ENCODE measurements around the gene BEND7.

DNA sequence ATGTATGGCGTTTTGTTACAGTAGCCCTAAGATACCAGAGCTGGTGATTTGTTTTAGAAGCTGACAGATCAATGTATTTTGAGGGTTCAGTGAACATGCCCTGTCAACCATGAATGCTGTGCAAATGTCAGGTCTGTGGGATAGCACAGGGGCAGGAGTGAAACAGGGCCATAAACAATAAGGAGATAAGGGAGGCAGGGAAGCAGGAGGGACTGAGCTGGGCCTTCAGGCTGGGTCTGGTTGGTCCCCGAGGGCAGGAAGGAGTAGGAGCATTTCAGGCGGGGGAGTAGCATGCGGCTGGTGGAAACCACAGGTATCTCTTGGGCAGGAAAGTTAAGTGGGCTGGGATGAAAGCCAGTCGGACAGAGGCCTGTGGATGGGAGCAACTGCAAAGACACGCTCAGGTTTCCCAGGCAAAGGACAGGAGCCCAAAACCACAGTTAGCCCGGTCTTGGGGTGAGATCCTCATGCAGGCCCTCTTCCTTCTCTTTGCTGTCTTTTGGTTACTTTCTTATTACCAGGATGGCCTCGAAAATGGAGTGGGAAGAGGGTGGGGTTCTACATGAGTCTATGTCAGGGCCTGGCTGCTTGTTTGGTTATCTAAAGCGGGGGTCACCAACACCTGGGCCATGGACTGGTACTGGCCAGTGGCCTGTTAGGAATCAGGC lies 111.2 kb downstream of the BEND7 start:
- TF ChIP-seq FUS (optimal IDR thresholded peaks at IDR 0.05; ENCODE audit: low read depth, low read length), result no peak
- TF ChIP-seq, protein P1, sequence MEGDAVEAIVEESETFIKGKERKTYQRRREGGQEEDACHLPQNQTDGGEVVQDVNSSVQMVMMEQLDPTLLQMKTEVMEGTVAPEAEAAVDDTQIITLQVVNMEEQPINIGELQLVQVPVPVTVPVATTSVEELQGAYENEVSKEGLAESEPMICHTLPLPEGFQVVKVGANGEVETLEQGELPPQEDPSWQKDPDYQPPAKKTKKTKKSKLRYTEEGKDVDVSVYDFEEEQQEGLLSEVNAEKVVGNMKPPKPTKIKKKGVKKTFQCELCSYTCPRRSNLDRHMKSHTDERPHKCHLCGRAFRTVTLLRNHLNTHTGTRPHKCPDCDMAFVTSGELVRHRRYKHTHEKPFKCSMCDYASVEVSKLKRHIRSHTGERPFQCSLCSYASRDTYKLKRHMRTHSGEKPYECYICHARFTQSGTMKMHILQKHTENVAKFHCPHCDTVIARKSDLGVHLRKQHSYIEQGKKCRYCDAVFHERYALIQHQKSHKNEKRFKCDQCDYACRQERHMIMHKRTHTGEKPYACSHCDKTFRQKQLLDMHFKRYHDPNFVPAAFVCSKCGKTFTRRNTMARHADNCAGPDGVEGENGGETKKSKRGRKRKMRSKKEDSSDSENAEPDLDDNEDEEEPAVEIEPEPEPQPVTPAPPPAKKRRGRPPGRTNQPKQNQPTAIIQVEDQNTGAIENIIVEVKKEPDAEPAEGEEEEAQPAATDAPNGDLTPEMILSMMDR (IDR thresholded peaks at IDR 0.05 in 2 of 3, conservative IDR thresholded peaks at IDR 0.05 in 1 of 3; ENCODE audit: insufficient read depth in 2 of 3, low read depth in 1 of 3, low read length in 3 of 3), result no peak
- TF ChIP-seq, protein P2, sequence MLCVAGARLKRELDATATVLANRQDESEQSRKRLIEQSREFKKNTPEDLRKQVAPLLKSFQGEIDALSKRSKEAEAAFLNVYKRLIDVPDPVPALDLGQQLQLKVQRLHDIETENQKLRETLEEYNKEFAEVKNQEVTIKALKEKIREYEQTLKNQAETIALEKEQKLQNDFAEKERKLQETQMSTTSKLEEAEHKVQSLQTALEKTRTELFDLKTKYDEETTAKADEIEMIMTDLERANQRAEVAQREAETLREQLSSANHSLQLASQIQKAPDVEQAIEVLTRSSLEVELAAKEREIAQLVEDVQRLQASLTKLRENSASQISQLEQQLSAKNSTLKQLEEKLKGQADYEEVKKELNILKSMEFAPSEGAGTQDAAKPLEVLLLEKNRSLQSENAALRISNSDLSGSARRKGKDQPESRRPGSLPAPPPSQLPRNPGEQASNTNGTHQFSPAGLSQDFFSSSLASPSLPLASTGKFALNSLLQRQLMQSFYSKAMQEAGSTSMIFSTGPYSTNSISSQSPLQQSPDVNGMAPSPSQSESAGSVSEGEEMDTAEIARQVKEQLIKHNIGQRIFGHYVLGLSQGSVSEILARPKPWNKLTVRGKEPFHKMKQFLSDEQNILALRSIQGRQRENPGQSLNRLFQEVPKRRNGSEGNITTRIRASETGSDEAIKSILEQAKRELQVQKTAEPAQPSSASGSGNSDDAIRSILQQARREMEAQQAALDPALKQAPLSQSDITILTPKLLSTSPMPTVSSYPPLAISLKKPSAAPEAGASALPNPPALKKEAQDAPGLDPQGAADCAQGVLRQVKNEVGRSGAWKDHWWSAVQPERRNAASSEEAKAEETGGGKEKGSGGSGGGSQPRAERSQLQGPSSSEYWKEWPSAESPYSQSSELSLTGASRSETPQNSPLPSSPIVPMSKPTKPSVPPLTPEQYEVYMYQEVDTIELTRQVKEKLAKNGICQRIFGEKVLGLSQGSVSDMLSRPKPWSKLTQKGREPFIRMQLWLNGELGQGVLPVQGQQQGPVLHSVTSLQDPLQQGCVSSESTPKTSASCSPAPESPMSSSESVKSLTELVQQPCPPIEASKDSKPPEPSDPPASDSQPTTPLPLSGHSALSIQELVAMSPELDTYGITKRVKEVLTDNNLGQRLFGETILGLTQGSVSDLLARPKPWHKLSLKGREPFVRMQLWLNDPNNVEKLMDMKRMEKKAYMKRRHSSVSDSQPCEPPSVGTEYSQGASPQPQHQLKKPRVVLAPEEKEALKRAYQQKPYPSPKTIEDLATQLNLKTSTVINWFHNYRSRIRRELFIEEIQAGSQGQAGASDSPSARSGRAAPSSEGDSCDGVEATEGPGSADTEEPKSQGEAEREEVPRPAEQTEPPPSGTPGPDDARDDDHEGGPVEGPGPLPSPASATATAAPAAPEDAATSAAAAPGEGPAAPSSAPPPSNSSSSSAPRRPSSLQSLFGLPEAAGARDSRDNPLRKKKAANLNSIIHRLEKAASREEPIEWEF (CRISPR knock-in tag; IDR thresholded peaks at IDR 0.05), result no peak

Data from K562 (cell line).